Panc1 (cell line): ENCODE measurements around the gene WAPL. TPM values are rescaled to one million over a fixed set of nuclear protein-coding genes. Genes with fewer than 3 reads are reported as not detected.

ENCODE experiments used
- ATAC-seq: fragments of 200-7000 bp; cut with Tn5 transposase; 2 replicates; pipeline ENCODE4 v1.9.1; 2020; ENCODE audit warnings: mild to moderate bottlenecking, moderate library complexity
- BruUV-seq: library from RNA; stranded (reverse); fragments of 400-500 nt; replicated peaks from 2 replicates; lab custom pipeline; 2021; lab: Mats Ljungman, UMichigan
- CTCF ChIA-PET: fragments of 300-600 bp; sonication (Branson Sonifier 250); formaldehyde crosslinking; loops from one replicate; lab custom pipeline; 2022; ENCODE audit warnings: antibody characterized with exemption; lab: Charles Lee
- POLR2A ChIA-PET: fragments of 300-600 bp; sonication (Branson Sonifier 250); formaldehyde crosslinking; loops from one replicate; lab custom pipeline; 2022; ENCODE audit warnings: antibody characterized with exemption; lab: Charles Lee
- DNase-seq: peaks from one replicate; pipeline ENCODE4 v3.0.0-alpha.2; 2010; ENCODE audit warnings: low read depth, low spot score
- H3K27ac ChIP-seq: 2 replicates; pipeline ENCODE4 v1.5.1; 2011; ENCODE audit warnings: mild to moderate bottlenecking, low read length, inconsistent platforms
- H3K27me3 ChIP-seq: fragments of 200-500 bp; sonication (Bioruptor generic); 2 replicates; pipeline ENCODE4 v1.6.0; 2014; ENCODE audit warnings: low read length, inconsistent platforms; ENCODE audit not compliant: control insufficient read depth, insufficient read depth
- H3K36me3 ChIP-seq: fragments of 200-500 bp; sonication (Bioruptor generic); 2 replicates; pipeline ENCODE4 v1.5.1; 2014; ENCODE audit warnings: inconsistent platforms, mild to moderate bottlenecking, low read length, moderate library complexity; ENCODE audit not compliant: control insufficient read depth, insufficient read depth
- H3K4me1 ChIP-seq: 2 replicates; pipeline ENCODE4 v1.5.1; 2011; ENCODE audit warnings: inconsistent platforms, mild to moderate bottlenecking, low read length, moderate library complexity; ENCODE audit not compliant: control insufficient read depth, insufficient read depth
- H3K4me3 ChIP-seq, 2 experiments: 2 replicates each; pipeline ENCODE4 v1.5.1; 2011 to 2012; ENCODE audit warnings: low read depth in 2 of 2, low read length in 2 of 2, mild to moderate bottlenecking in 2 of 2, inconsistent platforms in 1 of 2, moderate library complexity in 1 of 2
- H3K9me3 ChIP-seq: fragments of 200-500 bp; sonication (Bioruptor generic); 2 replicates; pipeline ENCODE4 v1.5.1; 2014; ENCODE audit warnings: low read depth, mild to moderate bottlenecking, inconsistent platforms, low read length, moderate library complexity; ENCODE audit not compliant: control insufficient read depth, insufficient read depth
- CTCF ChIP-seq: fragments of 450-650 bp; IDR thresholded peaks from 2 replicates; pipeline ENCODE4 v1.5.1; 2017; ENCODE audit warnings: mild to moderate bottlenecking
- POLR2AphosphoS5 ChIP-seq: IDR thresholded peaks from 2 replicates; pipeline ENCODE4 v1.6.1; 2012; ENCODE audit warnings: mild to moderate bottlenecking, low read depth, low read length, moderate library complexity
- REST ChIP-seq, 2 experiments: IDR thresholded peaks; 2 replicates each; pipeline ENCODE4 v1.6.1; 2011 to 2012; ENCODE audit warnings: low read depth in 2 of 2, control low read depth in 1 of 2, low read length in 1 of 2, mild to moderate bottlenecking in 1 of 2, moderate library complexity in 1 of 2; ENCODE audit not compliant: insufficient read depth in 1 of 2
- SIN3A ChIP-seq: IDR thresholded peaks from 2 replicates; pipeline ENCODE4 v1.6.1; 2012; ENCODE audit warnings: low read depth, mild to moderate bottlenecking, low read length, moderate library complexity, borderline replicate concordance; ENCODE audit not compliant: insufficient read depth
- TCF7L2 ChIP-seq: IDR thresholded peaks from 2 replicates; pipeline ENCODE4 v1.6.1; 2011; ENCODE audit warnings: mild to moderate bottlenecking, low read depth, low read length, inconsistent platforms
- in situ Hi-C: cut with HindIII; loops from 2 replicates; pipeline ENCODE4 v1.10.0; 2016; ENCODE audit warnings: low sequenced_read_pairs, low pct_unique_long_range_greater_than_20kb
- intact Hi-C: fragments of 100-400 bp; cut with micrococcal nuclease; formaldehyde crosslinking; loops from one replicate; pipeline ENCODE4 v1.10.0; 2022; ENCODE audit not compliant: unreplicated experiment
- total RNA-seq: library from RNA; stranded (reverse); gene quantifications from one replicate; pipeline ENCODE4 v1.2.1, GENCODE V29; 2021; ENCODE audit not compliant: unreplicated experiment

Gene WAPL
- total RNA-seq, 1 experiment from 2014 or later, result 56.2 TPM

DNA sequence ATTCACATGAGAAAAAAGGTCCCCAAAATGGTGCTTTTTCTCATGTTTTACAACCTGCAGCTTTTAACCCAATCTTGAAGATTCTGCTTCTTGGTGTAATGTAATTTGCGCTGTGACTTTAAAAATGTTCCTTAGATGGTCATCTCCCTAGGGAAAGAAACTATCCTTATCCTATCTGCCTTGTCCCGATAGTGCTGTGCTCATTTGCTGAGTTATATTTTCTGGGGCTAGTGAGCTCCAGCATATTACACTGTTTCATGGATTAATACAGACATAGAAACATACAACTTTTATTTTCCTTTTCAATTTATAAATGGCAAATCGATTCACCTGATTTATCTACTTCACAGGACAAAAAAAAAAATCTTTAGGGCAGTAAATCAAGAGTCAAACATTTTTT, 2.8 kb downstream of the WAPL start:
- no peak for ATAC-seq
- CTCF ChIA-PET, result no interaction called here

DNA sequence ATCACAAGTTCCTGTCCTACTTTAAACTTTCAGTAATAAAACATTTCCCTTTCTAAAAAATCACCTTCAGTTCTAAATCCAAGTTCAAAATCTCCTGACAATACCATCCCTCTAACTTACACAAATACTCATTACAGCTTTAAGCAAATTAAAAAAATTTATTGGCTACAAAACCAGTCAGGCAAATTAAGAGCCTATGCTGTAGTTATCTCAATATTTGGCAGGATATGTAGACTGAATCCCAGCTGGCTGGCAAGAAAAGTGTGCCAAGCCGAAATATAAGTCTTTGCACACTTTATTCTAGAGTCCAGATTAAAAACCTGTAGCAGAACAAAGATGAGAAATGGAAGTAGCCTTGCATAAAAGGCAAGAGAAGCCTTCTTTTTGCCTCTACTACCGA, 9.5 kb downstream of the WAPL start:
- DNase-seq, result no peak
- Histone ChIP-seq H3K4me1 (peaks cover 21% of the 10 kb centered on the region), H3K27ac (no peak overlapping the region), H3K4me3 (no peak overlapping the region), H3K27me3 (no peaks in the 10 kb centered on the region), H3K9me3 (no peaks in the 10 kb centered on the region), H3K36me3 (peaks cover 24% of the 10 kb centered on the region)
- POLR2A ChIA-PET, result no interaction called here
- intact Hi-C loops, result no loop called here
- CTCF ChIA-PET, result interaction anchor here (0.6 kb wide), 1 partner anchor 428 kb away, joined by 4 read pairs; no protein-coding TSS in a partner anchor
- in situ Hi-C loops, result no loop called here
- no peak for ATAC-seq
- BruUV-seq, result no TSS peak
- TF ChIP-seq POLR2AphosphoS5, result no peak
- no peak for TF ChIP-seq CTCF
- no peak for TF ChIP-seq SIN3A
- no peak for TF ChIP-seq REST (IDR thresholded peaks at IDR 0.05; ENCODE audit: insufficient read depth in 1 of 2, low read depth in 2 of 2, low read length in 1 of 2)
- no peak for TF ChIP-seq TCF7L2

More for the DNA sequence above, 2.8 kb downstream of the WAPL start:
- Histone ChIP-seq H3K4me1 (peaks cover 32% of the 10 kb centered on the region), H3K4me3 (peak overlapping the region in 1 of 2 experiments; percentile 76; a peak in 1 of 4 replicates), H3K36me3 (peaks cover 28% of the 10 kb centered on the region), H3K27ac (peak overlapping the region; percentile 39; the same call in 1 of the 2 replicates), H3K27me3 (no peaks in the 10 kb centered on the region), H3K9me3 (no peaks in the 10 kb centered on the region)
- no peak for DNase-seq
- POLR2A ChIA-PET, result interaction anchor here (0.6 to 0.7 kb wide), 2 partner anchors 38 kb away, joined by 3 to 4 read pairs; no protein-coding TSS in a partner anchor
- in situ Hi-C loops, result no loop called here
- no TSS peak for BruUV-seq
- intact Hi-C loops, result loop anchor here (2.0 kb wide), 1 partner anchor 26 kb away; no protein-coding TSS in a partner anchor
- no peak for TF ChIP-seq TCF7L2
- TF ChIP-seq POLR2AphosphoS5, result no peak
- TF ChIP-seq SIN3A, result no peak
- TF ChIP-seq REST (IDR thresholded peaks at IDR 0.05; ENCODE audit: insufficient read depth in 1 of 2, low read depth in 2 of 2, low read length in 1 of 2), result no peak
- TF ChIP-seq CTCF, result no peak
